Transverse colon (tissue), 4 donors: Measurements from ENCODE around the gene COMMD7. TPM values are rescaled to one million over a fixed set of nuclear protein-coding genes. Genes with fewer than 3 reads are reported as not detected.
A peak's percentile ranks its signal among the peaks of the same experiment; 100 is the strongest.

Experiments used
- DNase-seq: peaks from one replicate; pipeline ENCODE4 v3.0.0-alpha.2; 2019
- H3K27ac ChIP-seq, 4 donors: fragments of 200-600 bp; sonication (generic); 2 replicates each; pipeline ENCODE4 v1.5.1; 2016 to 2018; ENCODE audit warnings: inconsistent platforms in 4 of 4
- H3K27me3 ChIP-seq: fragments of 200-600 bp; sonication (generic); 2 replicates; pipeline ENCODE4 v1.5.1; 2017; ENCODE audit warnings: inconsistent platforms
- H3K36me3 ChIP-seq, 4 donors: fragments of 200-600 bp; sonication (generic); 2 replicates each; pipeline ENCODE4 v1.5.1; 2017 to 2019; ENCODE audit warnings: inconsistent platforms in 4 of 4
- H3K4me1 ChIP-seq, 4 donors: fragments of 200-600 bp; sonication (generic); 2 replicates each; pipeline ENCODE4 v1.5.1; 2017 to 2020; ENCODE audit warnings: inconsistent platforms in 4 of 4
- H3K4me3 ChIP-seq, 4 donors: fragments of 200-600 bp; sonication (generic); 1 replicate in 1 of 4; 2 replicates in 3 of 4; pipeline versions ENCODE4 v1.5.1 to v1.6.1; 2017 to 2019; ENCODE audit warnings: inconsistent platforms in 4 of 4
- H3K9me3 ChIP-seq, 2 donors: fragments of 200-600 bp; sonication (generic); 2 replicates each; pipeline ENCODE4 v1.5.1; 2017 to 2019; ENCODE audit warnings: inconsistent platforms in 2 of 2
- CTCF ChIP-seq, 5 experiments: fragments of 200-600 bp in 3 of 5; fragments of 450-650 bp in 2 of 5; sonication (generic) in 3 of 5; IDR thresholded peaks; 1 replicate in 2 of 5; 2 replicates in 3 of 5; pipeline ENCODE4 v1.5.1; 2016 to 2017; ENCODE audit warnings: antibody characterized with exemption in 5 of 5, inconsistent platforms in 3 of 5, mild to moderate bottlenecking in 2 of 5, moderate library complexity in 1 of 5
- EP300 ChIP-seq: sonication (generic); formaldehyde crosslinking; IDR thresholded peaks from one replicate; pipeline ENCODE4 v1.6.1; 2017; ENCODE audit warnings: antibody characterized with exemption, low read depth
- POLR2A ChIP-seq: fragments of 450-650 bp; IDR thresholded peaks from one replicate; pipeline ENCODE4 v1.6.1; 2016; ENCODE audit warnings: antibody characterized with exemption, mild to moderate bottlenecking, moderate library complexity
- POLR2AphosphoS5 ChIP-seq, 3 donors: sonication (generic); formaldehyde crosslinking; IDR thresholded peaks; one replicate each; pipeline ENCODE4 v1.6.1; 2016; ENCODE audit warnings: antibody characterized with exemption in 3 of 3
- WGBS, 2 donors: methylation state at CpG; one replicate each; pipeline ENCODE4 v1.1.5; 2018; ENCODE audit warnings: low coverage in 1 of 2; 5-methylcytosine and 5-hydroxymethylcytosine counted together
- in situ Hi-C, 4 donors: fragments of 200-750 bp; cut with MboI; loops; one replicate each; pipeline versions ENCODE4 v1.15.0 to v1.15.1; 2017; ENCODE audit warnings: low sequenced_read_pairs in 3 of 4, low pct_ligation_motif_present in 1 of 4, low pct_unique_long_range_greater_than_20kb in 1 of 4
- intact Hi-C: fragments of 100-400 bp; cut with DNase I; formaldehyde crosslinking; loops from one replicate; pipeline ENCODE4 v1.15.1; 2023; ENCODE audit warnings: low total_unique reads
- total RNA-seq, 4 donors: library from RNA; depleted of rRNA; stranded (reverse); fragments of >200 nt; gene quantifications; one replicate each; pipeline ENCODE4 v1.1.0, GENCODE V29; 2016

COMMD7 gene
- total RNA-seq, 4 donors from 2014 or later: 14.3 to 24.8 (median 20.2) TPM

DNA sequence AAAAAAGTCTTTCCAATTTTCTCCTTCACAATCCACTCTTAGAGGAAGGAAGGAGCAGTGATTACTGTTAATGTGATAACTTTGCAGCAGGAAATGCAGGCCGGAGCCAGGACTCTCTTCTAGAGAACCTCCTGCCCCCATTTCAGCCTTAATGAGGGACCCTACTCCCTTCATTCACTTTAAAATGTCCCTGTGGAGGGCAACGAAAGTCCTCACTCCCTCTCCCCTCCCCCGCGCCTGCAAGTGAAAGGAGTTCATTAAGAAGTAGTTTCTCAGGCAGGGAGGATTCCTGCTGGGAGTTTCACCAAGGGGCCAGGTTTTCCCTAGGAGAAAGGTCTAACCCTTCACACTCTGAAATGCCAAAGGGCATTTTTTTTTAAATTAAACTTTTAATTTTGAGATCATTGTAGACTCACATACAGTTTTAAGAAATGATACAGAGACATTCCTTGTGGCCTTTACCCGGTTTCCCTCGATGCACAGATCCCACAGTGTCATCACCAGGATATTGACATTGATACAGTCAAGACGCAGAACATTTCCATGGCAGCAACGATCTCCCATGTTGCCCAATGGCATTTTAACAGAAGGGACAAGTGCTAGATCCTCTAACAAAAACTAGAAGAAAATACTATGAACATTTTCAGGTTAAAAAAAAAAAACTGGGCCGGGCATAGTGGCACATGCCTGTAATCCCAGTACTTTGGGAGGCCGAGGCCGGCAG lies 6.8 kb upstream of the COMMD7 start:
- TF ChIP-seq CTCF (IDR thresholded peaks at IDR 0.05): no peak
- no peak for TF ChIP-seq EP300
- no peak for TF ChIP-seq POLR2A
- TF ChIP-seq POLR2AphosphoS5 (IDR thresholded peaks at IDR 0.05): no peak
- no peaks in the 10 kb centered on the region for H3K27me3 ChIP-seq
- H3K27ac ChIP-seq: no peak overlapping the region
- H3K4me1 ChIP-seq: no peaks in the 10 kb centered on the region
- in situ Hi-C loops (no loop called here), intact Hi-C loops (no loop called here)
- H3K36me3 ChIP-seq: no peaks in the 10 kb centered on the region
- H3K4me3 ChIP-seq: no peak overlapping the region
- H3K9me3 ChIP-seq: no peaks in the 10 kb centered on the region
- 76 to 83% methylated on average over 4 to 11 of the region's 11 CpGs for WGBS, 2 donors
- no peak for DNase-seq

DNA sequence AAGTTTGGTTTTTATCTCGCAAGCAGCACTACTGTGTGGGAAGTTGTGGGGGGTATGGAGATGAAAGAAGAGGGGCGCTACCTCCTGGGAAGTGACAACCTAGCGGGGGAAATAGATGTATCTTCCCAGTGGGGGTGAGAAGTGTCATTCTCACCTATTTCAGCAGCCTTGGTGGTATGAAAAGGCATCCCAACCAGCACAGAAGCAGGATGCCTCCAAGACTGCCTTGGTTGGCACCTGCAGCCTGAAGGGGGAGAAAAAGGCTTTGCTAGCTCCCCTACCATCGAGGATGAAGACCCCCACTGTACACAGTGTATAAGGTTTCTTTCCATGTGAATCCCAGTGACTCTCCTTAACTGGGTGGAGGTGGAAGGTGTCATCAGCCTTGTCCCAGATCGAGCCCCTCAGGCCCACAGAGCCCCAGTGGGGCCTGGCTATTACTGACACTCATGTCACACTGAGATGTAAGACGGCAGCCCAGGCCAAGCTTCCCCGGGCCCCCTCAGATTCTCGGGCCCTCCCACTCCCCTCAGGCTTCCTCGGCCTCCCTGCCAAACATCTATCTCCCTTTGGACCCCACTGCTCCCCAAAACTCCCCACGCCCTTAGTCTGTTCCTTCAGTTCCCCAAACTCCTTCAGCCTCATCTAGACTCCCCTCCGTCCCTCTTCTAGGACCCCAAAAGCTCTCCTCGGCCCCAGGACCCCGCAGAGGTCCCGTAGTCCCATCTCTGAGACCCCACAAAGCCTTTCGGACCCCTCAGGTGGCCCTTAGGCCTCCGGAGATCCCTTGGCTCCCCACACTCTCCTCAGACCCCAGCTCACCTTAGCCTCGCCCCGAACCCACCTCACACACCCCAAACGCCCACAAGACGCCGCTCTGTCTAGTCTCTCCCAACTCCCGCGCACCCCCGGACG lies 688 bp downstream of the COMMD7 start:
- no peaks in the 10 kb centered on the region for H3K27me3 ChIP-seq
- no peak for DNase-seq
- intact Hi-C loops (no loop called here), in situ Hi-C loops (no loop called here)
- no peaks in the 10 kb centered on the region for H3K9me3 ChIP-seq
- H3K36me3 ChIP-seq: no peaks in the 10 kb centered on the region
- H3K4me1 ChIP-seq: peaks cover 0 to 26% (median 14%) of the 10 kb centered on the region in 4 donors
- H3K27ac ChIP-seq: peak overlapping the region; percentile 80 to 82 (median 81)
- peak overlapping the region; percentile 37 to 88 (median 74) for H3K4me3 ChIP-seq
- WGBS, 2 donors: 14 to 19% methylated on average over 14 to 25 of the region's 25 CpGs
- no peak for TF ChIP-seq CTCF (IDR thresholded peaks at IDR 0.05)
- no peak for TF ChIP-seq EP300
- no peak for TF ChIP-seq POLR2A
- no peak for TF ChIP-seq POLR2AphosphoS5 (IDR thresholded peaks at IDR 0.05)

DNA sequence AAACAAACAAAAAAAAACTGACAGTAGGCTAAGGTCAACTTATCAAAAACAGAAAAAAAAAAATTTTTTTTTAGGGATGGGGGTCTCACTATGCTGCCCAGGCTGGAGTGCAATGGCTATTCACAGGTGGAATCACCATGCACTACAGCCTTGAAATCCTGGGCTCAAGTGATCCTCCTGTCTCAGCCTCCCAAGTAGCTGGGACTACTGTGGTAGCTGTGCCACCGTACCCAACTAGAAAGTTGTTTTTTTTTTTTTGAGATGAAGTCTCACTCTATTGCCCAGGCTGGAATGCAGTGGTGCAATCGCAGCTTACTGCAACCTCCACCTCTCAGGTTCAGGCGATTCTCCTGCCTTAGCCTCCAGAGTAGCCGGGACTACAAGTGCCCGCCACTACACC lies 2.1 kb downstream of the COMMD7 start:
- H3K4me3 ChIP-seq: no peak overlapping the region
- TF ChIP-seq POLR2AphosphoS5 (IDR thresholded peaks at IDR 0.05) (no peak), POLR2A (no peak), CTCF (IDR thresholded peaks at IDR 0.05) (no peak), EP300 (no peak)
- peaks cover 0 to 30% (median 14%) of the 10 kb centered on the region in 4 donors for H3K4me1 ChIP-seq
- no peaks in the 10 kb centered on the region for H3K36me3 ChIP-seq
- WGBS, 2 donors: 90% methylated on average over 5 of the region's 5 CpGs; no CpG with 5 or more reads in 1 of the 2 donors
- H3K27ac ChIP-seq: no peak overlapping the region
- H3K9me3 ChIP-seq: no peaks in the 10 kb centered on the region
- DNase-seq: no peak
- H3K27me3 ChIP-seq: no peaks in the 10 kb centered on the region
- in situ Hi-C loops (no loop called here), intact Hi-C loops (no loop called here)
